Mesodermal cell (in vitro differentiated cells): ENCODE data around the gene CA10.

Source experiments
- H3K27ac ChIP-seq: 2 replicates; pipeline ENCODE4 v1.7.0; 2013; ENCODE audit warnings: mild to moderate bottlenecking, low read depth, low read length, moderate library complexity; ENCODE audit not compliant: severe bottlenecking
- H3K36me3 ChIP-seq: 2 replicates; pipeline ENCODE4 v1.7.1; 2013; ENCODE audit warnings: mild to moderate bottlenecking, low read length, moderate library complexity; ENCODE audit not compliant: control insufficient read depth, insufficient read depth
- H3K4me1 ChIP-seq: one replicate; pipeline ENCODE4 v1.7.1; 2013; ENCODE audit warnings: mild to moderate bottlenecking, low read length; ENCODE audit not compliant: insufficient read depth, control insufficient read depth, poor library complexity, severe bottlenecking
- H3K4me3 ChIP-seq: 2 replicates; pipeline ENCODE4 v1.7.0; 2013; ENCODE audit warnings: low read length, control low read depth, mild to moderate bottlenecking; ENCODE audit not compliant: insufficient read depth, poor library complexity, severe bottlenecking; ENCODE audit errors: extremely low read depth
- H3K9me3 ChIP-seq: 2 replicates; pipeline ENCODE4 v1.7.1; 2013; ENCODE audit warnings: mild to moderate bottlenecking, low read length, moderate library complexity; ENCODE audit not compliant: control insufficient read depth
- WGBS, 2 experiments: methylation state at CpG; one replicate each; pipeline ENCODE4 v1.1.5; 2013; ENCODE audit warnings: missing lambda C conversion rate in 2 of 2; ENCODE audit not compliant: insufficient coverage in 2 of 2; 5-methylcytosine and 5-hydroxymethylcytosine counted together

The CA10 gene

GRCh38 chr17:51845776-51846175, 312.7 kb downstream of the CA10 start:
- no peak overlapping the region for H3K4me3 ChIP-seq
- H3K4me1 ChIP-seq = no peaks in the 10 kb centered on the region
- H3K36me3 ChIP-seq = no peaks in the 10 kb centered on the region
- H3K27ac ChIP-seq = no peak overlapping the region
- 78 to 83% methylated on average over 1 of the region's 3 CpGs for WGBS, 2 experiments
- no peaks in the 10 kb centered on the region for H3K9me3 ChIP-seq

- H3K27ac ChIP-seq = no peak overlapping the region
- no peaks in the 10 kb centered on the region for H3K36me3 ChIP-seq
Measured at GRCh38 chr17:51842763-51843162, 315.8 kb downstream of the CA10 start.

GRCh38 chr17:51841669-51842068, 316.8 kb downstream of the CA10 start:
- no peaks in the 10 kb centered on the region for H3K4me1 ChIP-seq
- no peak overlapping the region for H3K27ac ChIP-seq
- H3K9me3 ChIP-seq = no peaks in the 10 kb centered on the region
- WGBS, 2 experiments = 71% methylated on average over 1 of the region's 1 CpG; no CpG with 5 or more reads in 1 of the 2 experiments
- H3K36me3 ChIP-seq = no peaks in the 10 kb centered on the region
- no peak overlapping the region for H3K4me3 ChIP-seq

More at GRCh38 chr17:51842763-51843162, 315.8 kb downstream of the CA10 start:
- H3K4me3 ChIP-seq = no peak overlapping the region
- no peaks in the 10 kb centered on the region for H3K9me3 ChIP-seq
- no peaks in the 10 kb centered on the region for H3K4me1 ChIP-seq

GRCh38 chr17:51840688-51841087, 317.8 kb downstream of the CA10 start:
- H3K4me1 ChIP-seq = no peaks in the 10 kb centered on the region
- H3K4me3 ChIP-seq = no peak overlapping the region
- 90 to 100% methylated on average over 1 to 2 of the region's 3 CpGs for WGBS, 2 experiments
- no peaks in the 10 kb centered on the region for H3K36me3 ChIP-seq
- no peaks in the 10 kb centered on the region for H3K9me3 ChIP-seq
- no peak overlapping the region for H3K27ac ChIP-seq

- no peaks in the 10 kb centered on the region for H3K9me3 ChIP-seq
- no peaks in the 10 kb centered on the region for H3K4me1 ChIP-seq
- WGBS, 2 experiments = 80% methylated on average over 1 of the region's 3 CpGs; no CpG with 5 or more reads in 1 of the 2 experiments
- no peak overlapping the region for H3K4me3 ChIP-seq
- H3K36me3 ChIP-seq = no peaks in the 10 kb centered on the region
- H3K27ac ChIP-seq = no peak overlapping the region
Measured at GRCh38 chr17:51833620-51834019, 324.9 kb downstream of the CA10 start.

DNA sequence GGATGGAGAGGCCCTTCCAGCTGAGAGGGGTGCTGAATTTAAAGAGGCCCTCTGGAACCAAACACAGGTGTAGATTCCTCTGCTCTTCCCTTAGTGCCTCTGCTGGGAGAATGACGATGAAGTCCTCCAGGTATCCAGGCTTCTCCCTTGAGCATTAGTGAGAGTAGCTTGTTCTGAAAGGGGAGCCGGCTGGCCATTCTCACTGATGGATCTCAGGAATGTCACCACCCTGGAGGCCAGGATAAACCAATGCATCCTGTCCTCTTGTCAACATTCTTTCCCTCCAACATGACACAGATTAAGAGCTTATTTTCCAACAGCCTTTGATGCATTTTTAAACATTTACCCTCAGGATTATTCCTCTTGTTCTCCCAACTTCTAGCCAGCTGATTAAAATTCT, 325.5 kb downstream of the CA10 start:
- WGBS, 2 experiments = 45 to 57% methylated on average over 1 to 2 of the region's 2 CpGs
- H3K9me3 ChIP-seq = no peaks in the 10 kb centered on the region
- no peak overlapping the region for H3K27ac ChIP-seq
- no peaks in the 10 kb centered on the region for H3K36me3 ChIP-seq
- no peaks in the 10 kb centered on the region for H3K4me1 ChIP-seq
- H3K4me3 ChIP-seq = no peak overlapping the region

- no peak overlapping the region for H3K4me3 ChIP-seq
- H3K4me1 ChIP-seq = no peaks in the 10 kb centered on the region
- H3K36me3 ChIP-seq = no peaks in the 10 kb centered on the region
- H3K27ac ChIP-seq = no peak overlapping the region
- no peaks in the 10 kb centered on the region for H3K9me3 ChIP-seq
- WGBS, 2 experiments = 67 to 72% methylated on average over 2 of the region's 3 CpGs
Measured at GRCh38 chr17:51830886-51831285, 327.6 kb downstream of the CA10 start.

GRCh38 chr17:51830451-51830850, 328.1 kb downstream of the CA10 start:
- H3K9me3 ChIP-seq = no peaks in the 10 kb centered on the region
- no peaks in the 10 kb centered on the region for H3K4me1 ChIP-seq
- no peak overlapping the region for H3K4me3 ChIP-seq
- WGBS, 2 experiments = no CpG with 5 or more reads among the region's 1 CpG
- H3K27ac ChIP-seq = no peak overlapping the region
- H3K36me3 ChIP-seq = no peaks in the 10 kb centered on the region

DNA sequence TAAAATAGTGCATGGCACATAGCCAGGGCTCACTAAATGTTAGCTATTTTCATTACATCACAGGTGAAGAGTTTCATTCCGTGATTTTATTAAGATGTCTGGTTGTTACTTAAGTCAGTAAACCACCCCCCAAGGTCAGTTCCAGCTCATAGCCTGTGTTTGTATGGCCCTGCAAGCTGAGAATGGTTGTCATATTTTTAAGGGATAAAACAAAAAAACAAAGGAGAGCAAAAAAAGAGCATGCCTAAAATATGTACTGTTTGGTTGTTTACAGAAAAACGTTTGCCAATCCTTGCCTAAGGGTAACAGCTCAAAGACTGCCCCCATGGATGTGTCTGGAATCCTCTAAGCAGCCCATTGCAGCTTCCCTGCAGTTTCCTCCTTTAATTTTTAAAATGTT, 329.6 kb downstream of the CA10 start:
- Histone ChIP-seq H3K9me3 (no peaks in the 10 kb centered on the region), H3K36me3 (no peaks in the 10 kb centered on the region), H3K4me1 (no peaks in the 10 kb centered on the region), H3K27ac (no peak overlapping the region), H3K4me3 (no peak overlapping the region)
- WGBS, 2 experiments = 17% methylated on average over 1 of the region's 2 CpGs; no CpG with 5 or more reads in 1 of the 2 experiments

GRCh38 chr17:51827140-51827539, 331.4 kb downstream of the CA10 start:
- no CpG with 5 or more reads among the region's 1 CpG for WGBS, 2 experiments
- H3K4me3 ChIP-seq = no peak overlapping the region
- no peaks in the 10 kb centered on the region for H3K4me1 ChIP-seq
- no peak overlapping the region for H3K27ac ChIP-seq
- H3K36me3 ChIP-seq = no peaks in the 10 kb centered on the region
- H3K9me3 ChIP-seq = no peaks in the 10 kb centered on the region

- H3K36me3 ChIP-seq = no peaks in the 10 kb centered on the region
- no peak overlapping the region for H3K4me3 ChIP-seq
- H3K9me3 ChIP-seq = no peaks in the 10 kb centered on the region
- WGBS, 2 experiments = no CpG with 5 or more reads among the region's 1 CpG
- H3K4me1 ChIP-seq = no peaks in the 10 kb centered on the region
- no peak overlapping the region for H3K27ac ChIP-seq
Measured at GRCh38 chr17:51820766-51821165, 337.7 kb downstream of the CA10 start.
